ENCODE measurements around the gene JMJD1C.

The JMJD1C gene

DNA sequence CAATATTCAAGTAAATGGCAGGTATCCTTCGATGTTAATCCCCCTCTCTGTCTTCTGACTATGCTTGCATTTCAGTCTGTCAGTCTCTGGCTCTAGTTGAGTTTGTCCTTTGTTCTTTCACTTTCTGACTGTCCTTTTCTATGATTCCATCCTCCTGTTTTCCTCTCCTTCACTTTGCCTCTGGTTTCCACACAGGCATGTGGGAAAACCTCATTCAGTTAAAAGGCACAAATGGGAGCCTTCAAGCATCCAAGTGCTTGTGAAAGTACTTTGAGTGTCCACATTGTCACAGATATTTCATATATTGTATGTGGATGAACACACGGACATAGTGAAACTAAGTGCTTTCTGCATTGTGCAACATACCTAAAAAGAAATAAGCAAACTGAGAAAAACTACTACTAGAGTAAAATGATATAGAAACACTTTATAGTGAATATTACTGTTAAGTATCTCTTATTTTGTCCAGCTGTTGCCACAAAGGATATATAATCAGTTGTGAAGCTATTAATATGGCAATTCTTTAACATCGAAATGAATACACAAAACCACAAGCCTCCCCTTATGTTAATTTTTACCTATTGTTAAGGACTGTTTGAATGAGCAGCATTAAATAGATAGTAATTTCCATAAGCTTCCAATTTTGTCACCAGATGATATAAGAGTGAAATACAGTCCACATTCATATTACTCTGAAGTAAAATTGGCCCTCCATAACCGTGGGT is 260.9 kb downstream of the JMJD1C start:
- peaks cover 36% of the 10 kb centered on the region for H3K79me2 ChIP-seq (ENCODE audit: low read length)
- H3K4me3 ChIP-seq (ENCODE audit: low read length) = no peak overlapping the region
- no peak overlapping the region for H2AFZ ChIP-seq (ENCODE audit: low read depth, low read length)
- no peaks in the 10 kb centered on the region for H3K27me3 ChIP-seq (ENCODE audit: low read depth, low read length)
- TF ChIP-seq, protein P1, sequence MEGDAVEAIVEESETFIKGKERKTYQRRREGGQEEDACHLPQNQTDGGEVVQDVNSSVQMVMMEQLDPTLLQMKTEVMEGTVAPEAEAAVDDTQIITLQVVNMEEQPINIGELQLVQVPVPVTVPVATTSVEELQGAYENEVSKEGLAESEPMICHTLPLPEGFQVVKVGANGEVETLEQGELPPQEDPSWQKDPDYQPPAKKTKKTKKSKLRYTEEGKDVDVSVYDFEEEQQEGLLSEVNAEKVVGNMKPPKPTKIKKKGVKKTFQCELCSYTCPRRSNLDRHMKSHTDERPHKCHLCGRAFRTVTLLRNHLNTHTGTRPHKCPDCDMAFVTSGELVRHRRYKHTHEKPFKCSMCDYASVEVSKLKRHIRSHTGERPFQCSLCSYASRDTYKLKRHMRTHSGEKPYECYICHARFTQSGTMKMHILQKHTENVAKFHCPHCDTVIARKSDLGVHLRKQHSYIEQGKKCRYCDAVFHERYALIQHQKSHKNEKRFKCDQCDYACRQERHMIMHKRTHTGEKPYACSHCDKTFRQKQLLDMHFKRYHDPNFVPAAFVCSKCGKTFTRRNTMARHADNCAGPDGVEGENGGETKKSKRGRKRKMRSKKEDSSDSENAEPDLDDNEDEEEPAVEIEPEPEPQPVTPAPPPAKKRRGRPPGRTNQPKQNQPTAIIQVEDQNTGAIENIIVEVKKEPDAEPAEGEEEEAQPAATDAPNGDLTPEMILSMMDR (IDR thresholded peaks at IDR 0.05; ENCODE audit: low read depth, low read length) = no peak
- no peak for TF ChIP-seq EZH2phosphoT487 (IDR thresholded peaks at IDR 0.05; ENCODE audit: low read depth)
- peaks cover 51% of the 10 kb centered on the region for H3K4me1 ChIP-seq (ENCODE audit: low read length)
- H3K9ac ChIP-seq (ENCODE audit: low read length) = no peak overlapping the region
- H4K20me1 ChIP-seq (ENCODE audit: insufficient read depth, low read length) = peaks cover 68% of the 10 kb centered on the region
- H3K4me2 ChIP-seq (ENCODE audit: low read length) = 0 out of 2 replicates have a peak overlapping the region, but pooled peaks have one; percentile 55
- H3K27ac ChIP-seq (ENCODE audit: low read length) = no peak overlapping the region
- H3K36me3 ChIP-seq (replicated peaks; ENCODE audit: low read depth, low read length) = peaks cover 26% of the 10 kb centered on the region
- H3K9me3 ChIP-seq (ENCODE audit: insufficient read depth, low read length) = no peaks in the 10 kb centered on the region

DNA sequence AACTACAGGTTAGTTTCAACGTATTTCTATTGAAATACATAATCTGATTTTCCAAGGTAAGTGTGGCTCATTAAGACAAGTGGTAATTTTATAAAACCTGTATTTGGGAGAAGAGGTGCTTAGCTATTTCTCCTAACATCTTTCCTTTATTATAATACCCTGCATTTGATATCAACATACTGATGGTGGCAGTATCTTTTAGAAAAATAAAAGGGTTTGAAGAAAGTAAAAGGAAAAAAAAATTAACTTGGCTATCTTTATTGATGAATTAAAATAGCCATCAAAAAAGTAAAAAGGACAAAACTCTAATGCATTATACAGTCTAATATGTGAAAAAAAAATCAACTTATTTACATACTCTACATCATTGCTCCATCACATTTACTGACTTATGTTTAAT is 264.7 kb downstream of the JMJD1C start:
- no peak overlapping the region for H3K4me3 ChIP-seq (ENCODE audit: low read length)
- peaks cover 21% of the 10 kb centered on the region for H3K36me3 ChIP-seq (replicated peaks; ENCODE audit: low read depth, low read length)

DNA sequence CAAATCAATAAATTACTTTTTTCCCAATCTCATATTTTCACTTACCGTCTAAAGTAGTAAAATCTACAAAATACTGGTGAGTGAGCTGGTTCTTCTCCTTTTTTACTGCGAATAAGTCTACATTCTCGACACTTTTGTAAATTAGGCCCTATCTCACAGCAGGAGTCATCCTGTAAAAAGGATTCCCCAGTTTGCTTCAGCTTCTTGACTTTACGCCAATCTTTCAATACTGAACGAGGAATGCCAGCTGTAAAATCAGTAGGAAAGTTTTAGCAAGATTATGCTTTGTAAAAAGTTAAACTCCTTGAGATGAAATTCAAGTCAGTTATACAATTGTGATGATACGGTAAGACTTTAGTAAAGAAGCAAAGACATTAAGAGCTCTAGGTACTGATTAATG is 265.3 kb downstream of the JMJD1C start:
- no peak overlapping the region for H2AFZ ChIP-seq (ENCODE audit: low read depth, low read length)
- H3K27ac ChIP-seq (ENCODE audit: low read length) = no peak overlapping the region
- no peak overlapping the region for H3K4me2 ChIP-seq (ENCODE audit: low read length)
- peaks cover 20% of the 10 kb centered on the region for H3K4me1 ChIP-seq (ENCODE audit: low read length)
- peaks cover 17% of the 10 kb centered on the region for H3K36me3 ChIP-seq (replicated peaks; ENCODE audit: low read depth, low read length)
- H3K27me3 ChIP-seq (ENCODE audit: low read depth, low read length) = no peaks in the 10 kb centered on the region
- H3K4me3 ChIP-seq (ENCODE audit: low read length) = no peak overlapping the region
- H3K79me2 ChIP-seq (ENCODE audit: low read length) = peaks cover 10% of the 10 kb centered on the region
- no peaks in the 10 kb centered on the region for H3K9me3 ChIP-seq (ENCODE audit: insufficient read depth, low read length)
- TF ChIP-seq EZH2phosphoT487 (IDR thresholded peaks at IDR 0.05; ENCODE audit: low read depth) = no peak
- TF ChIP-seq, protein P1 (IDR thresholded peaks at IDR 0.05; ENCODE audit: low read depth, low read length) = no peak
- H4K20me1 ChIP-seq (ENCODE audit: insufficient read depth, low read length) = peaks cover 29% of the 10 kb centered on the region
- H3K9ac ChIP-seq (ENCODE audit: low read length) = no peak overlapping the region

More for the DNA sequence above, 264.7 kb downstream of the JMJD1C start:
- Histone ChIP-seq H3K79me2 (ENCODE audit: low read length) (peaks cover 17% of the 10 kb centered on the region), H3K27me3 (ENCODE audit: low read depth, low read length) (no peaks in the 10 kb centered on the region), H3K9ac (ENCODE audit: low read length) (no peak overlapping the region), H3K27ac (ENCODE audit: low read length) (no peak overlapping the region), H3K4me2 (ENCODE audit: low read length) (no peak overlapping the region), H3K9me3 (ENCODE audit: insufficient read depth, low read length) (no peaks in the 10 kb centered on the region), H4K20me1 (ENCODE audit: insufficient read depth, low read length) (peaks cover 35% of the 10 kb centered on the region), H3K4me1 (ENCODE audit: low read length) (peaks cover 27% of the 10 kb centered on the region), H2AFZ (ENCODE audit: low read depth, low read length) (no peak overlapping the region)
- TF ChIP-seq, protein P1 (IDR thresholded peaks at IDR 0.05; ENCODE audit: low read depth, low read length) = no peak
- no peak for TF ChIP-seq EZH2phosphoT487 (IDR thresholded peaks at IDR 0.05; ENCODE audit: low read depth)

DNA sequence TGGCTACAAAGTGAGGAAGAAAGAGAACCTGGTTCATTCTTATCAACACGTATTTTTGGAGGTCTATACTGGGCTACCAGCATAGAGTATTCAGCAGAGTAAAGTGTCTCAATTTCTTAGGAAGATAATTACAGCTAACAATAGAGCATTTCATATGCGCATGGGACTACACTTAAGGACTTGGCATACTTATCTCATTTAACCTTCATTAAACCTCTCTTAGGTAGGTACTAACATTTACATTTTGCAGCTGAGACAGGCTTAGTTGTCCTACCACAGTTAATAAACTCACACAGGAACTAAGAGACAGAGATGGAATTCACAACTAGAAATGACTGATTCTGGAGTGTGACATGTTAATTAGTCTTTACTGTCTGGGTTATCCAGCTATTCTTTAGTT is 266.1 kb downstream of the JMJD1C start:
- Histone ChIP-seq H3K4me1 (ENCODE audit: low read length) (peaks cover 13% of the 10 kb centered on the region), H3K4me2 (ENCODE audit: low read length) (no peak overlapping the region), H3K36me3 (replicated peaks; ENCODE audit: low read depth, low read length) (peaks cover 11% of the 10 kb centered on the region), H3K79me2 (ENCODE audit: low read length) (peaks cover 5% of the 10 kb centered on the region), H3K9me3 (ENCODE audit: insufficient read depth, low read length) (no peaks in the 10 kb centered on the region), H2AFZ (ENCODE audit: low read depth, low read length) (no peak overlapping the region), H3K4me3 (ENCODE audit: low read length) (no peak overlapping the region), H3K27ac (ENCODE audit: low read length) (no peak overlapping the region), H4K20me1 (ENCODE audit: insufficient read depth, low read length) (peaks cover 22% of the 10 kb centered on the region), H3K27me3 (ENCODE audit: low read depth, low read length) (no peaks in the 10 kb centered on the region), H3K9ac (ENCODE audit: low read length) (no peak overlapping the region)
- TF ChIP-seq EZH2phosphoT487 (IDR thresholded peaks at IDR 0.05; ENCODE audit: low read depth) = no peak
- TF ChIP-seq, protein P1 (IDR thresholded peaks at IDR 0.05; ENCODE audit: low read depth, low read length) = no peak
